Measurements from ENCODE around the gene ALAD.
"Not testable (repeated sequence)": the region's sequence is repeated elsewhere in the genome, so short reads cannot be mapped to it uniquely, and the experiment has no call there.

The ALAD gene

GRCh38 chr9:113401027-113401792, at the start of gene ALAD:
ALAD (minus strand) TSS chr9:113401284; CDS start chr9:113393559, 7,725 bp downstream.
- DNase-seq: peak; percentile 99

- DNase-seq: no peak
Observed at GRCh38 chr9:113449376-113449775, 48.3 kb upstream of the ALAD start.

DNA sequence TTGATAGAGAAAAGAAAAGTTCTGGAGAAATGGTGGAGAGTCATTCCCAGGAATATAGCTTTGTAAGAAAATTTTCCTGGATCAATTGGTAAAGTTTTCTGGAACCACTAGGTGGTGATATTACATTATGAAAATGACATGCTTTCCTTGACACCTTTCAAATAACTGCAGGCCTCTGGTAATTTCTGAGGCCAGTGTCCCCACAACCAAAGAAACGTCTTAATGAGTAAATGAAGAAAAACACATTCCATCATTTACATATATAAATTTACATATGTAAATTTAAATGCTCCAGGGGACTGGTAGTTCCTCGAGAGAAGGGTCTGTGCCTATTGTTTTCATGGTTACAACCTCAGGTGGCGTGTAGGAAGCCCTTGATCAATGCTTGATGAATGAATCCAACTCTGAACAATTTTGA, 45.2 kb upstream of the ALAD start:
- peak in 1 of 2 donors; percentile 56 for DNase-seq

DNA sequence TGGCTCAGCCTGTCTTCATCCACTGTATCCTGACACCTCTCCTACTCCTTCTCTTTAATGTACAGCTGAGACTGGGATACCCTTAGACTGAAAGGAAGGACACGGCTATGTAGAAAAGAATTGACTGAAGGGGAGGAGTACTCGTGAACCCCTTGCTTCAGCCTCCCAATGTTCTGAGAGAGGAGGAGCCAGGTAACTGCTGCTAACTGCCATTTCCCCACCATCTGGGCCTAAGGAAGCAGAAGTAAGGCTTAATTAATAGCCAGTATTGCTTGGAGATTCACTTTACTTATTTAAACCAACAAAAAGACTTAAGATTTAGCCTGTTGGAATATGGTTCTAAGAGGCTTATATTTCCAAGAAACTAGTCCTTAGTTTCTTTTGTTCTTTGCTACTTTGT, 43.7 kb upstream of the ALAD start:
- DNase-seq: no peak

DNA sequence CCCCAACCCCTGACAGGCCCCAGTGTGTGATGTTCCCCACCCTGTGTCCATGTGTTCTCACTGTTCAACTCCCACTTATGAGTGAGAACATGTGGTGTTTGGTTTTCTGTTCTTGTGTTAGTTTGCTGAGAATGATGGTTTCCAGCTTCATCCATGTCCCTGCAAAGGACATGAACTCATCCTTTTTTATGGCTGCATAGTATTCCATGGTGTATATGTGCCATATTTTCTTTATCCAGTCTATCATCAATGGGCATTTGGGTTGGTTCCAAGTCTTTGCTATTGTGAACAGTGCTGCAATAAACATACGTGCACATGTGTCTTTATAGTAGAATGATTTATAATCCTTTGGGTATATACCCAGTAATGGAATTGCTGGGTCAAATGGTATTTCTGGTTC, 36.6 kb upstream of the ALAD start:
- not testable (repeated sequence) for DNase-seq

- no peak for DNase-seq
Observed at GRCh38 chr9:113436728-113437515, 35.8 kb upstream of the ALAD start.

- no peak for DNase-seq
Observed at GRCh38 chr9:113431191-113431590, 30.1 kb upstream of the ALAD start.

DNA sequence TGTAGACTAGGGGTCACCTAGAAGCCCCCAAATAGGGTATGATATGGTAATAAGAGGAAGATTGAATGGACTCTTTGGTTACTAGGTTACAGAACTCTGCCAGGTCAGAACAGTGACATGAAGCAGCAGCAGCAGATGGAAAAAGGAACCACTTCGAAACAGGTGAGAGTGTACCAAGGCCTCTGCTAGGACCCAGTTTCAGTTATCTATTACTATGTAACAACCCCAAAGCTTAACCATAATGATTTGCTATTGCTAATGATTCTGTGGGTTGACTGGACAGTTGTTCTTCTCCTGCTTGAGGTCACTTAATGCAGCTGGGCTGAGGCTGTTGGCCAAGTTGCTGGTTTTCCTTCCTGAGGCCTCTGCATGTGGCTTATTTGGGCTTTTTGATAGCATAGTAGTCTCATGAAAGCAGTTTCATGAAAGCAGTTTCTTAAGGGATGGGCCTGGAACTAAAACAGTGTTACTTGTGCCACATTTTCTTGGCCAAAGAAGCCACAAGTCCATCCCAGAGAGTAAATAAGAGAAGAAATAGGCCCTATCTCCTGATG, 27.1 kb upstream of the ALAD start:
- DNase-seq: no peak

DNA sequence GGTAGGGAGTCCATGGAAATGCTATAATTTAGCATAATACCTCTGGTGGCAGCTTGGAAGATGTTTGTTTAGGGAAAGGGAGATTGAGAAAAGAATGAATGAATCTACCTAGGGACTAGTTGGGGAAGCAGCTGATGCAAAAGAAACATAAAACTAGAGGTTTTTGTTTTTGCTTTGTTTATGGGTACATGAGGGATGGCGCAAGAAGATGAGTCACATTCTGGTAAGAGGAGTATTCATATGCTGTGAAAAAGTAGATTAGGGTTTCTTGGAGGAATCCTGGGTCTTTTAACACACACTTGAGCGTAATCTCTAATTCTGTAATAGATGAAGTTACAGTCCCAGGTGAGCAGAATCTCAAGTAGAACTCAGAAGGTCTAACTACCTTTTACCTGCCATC, 26.5 kb upstream of the ALAD start:
- DNase-seq: no peak

DNA sequence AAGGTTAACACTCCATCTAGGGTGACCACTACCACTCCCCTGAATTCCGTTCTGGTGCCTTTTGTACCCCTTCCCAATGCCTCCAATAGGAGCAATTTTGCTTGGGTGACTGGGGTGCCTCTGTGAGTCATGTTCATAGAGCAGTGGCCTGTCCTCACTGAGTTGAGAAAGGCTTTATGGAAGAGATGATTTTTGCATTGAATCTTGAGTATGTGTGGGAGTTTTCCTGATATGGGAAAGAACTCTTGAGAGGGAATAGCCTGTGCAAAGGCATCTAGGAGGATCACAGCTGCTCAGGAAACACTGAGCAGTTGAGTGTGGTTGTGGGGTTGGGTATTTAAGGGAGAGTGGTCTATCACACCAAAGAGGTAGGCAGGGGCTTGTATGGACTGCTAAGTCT, 25.6 kb upstream of the ALAD start:
- no peak for DNase-seq

DNA sequence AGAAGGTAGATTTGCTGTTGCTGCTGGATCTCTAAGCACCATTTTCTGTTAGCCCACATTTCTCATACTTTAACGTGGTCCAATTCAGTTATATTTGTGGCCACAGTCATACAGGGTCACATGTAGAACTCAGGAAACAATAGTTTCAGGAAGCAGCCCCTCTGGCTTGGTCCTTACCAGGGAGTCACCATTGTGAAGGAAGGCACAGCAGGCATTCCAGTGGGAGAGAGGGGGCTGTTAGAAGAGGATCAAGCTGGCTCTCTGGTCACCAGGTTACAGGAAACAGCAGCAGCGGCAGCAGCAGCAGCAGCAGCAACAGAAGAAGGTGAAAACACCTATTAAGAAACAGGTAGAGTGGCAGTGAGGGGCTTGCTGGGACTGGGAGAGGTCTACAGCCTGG, 24.0 kb upstream of the ALAD start:
- DNase-seq: no peak

DNA sequence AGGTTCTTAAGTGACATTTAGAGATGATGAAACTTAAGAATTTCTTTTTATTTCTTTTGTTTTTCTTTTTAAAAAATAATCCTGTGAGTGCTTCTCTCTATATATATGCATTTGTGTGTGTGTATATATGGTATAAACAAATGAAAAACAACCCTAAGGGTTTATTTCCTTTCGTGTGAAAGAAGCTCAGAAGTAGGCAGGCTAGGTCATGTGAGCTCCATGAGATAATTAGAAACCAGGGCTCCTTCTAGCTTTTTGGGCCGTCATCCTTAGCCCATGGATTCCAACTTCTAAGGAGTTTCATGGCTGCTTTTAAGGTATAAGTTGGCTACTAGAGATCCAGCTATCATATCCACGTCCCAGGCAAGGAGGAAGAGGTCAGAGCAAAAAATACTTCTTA, 20.6 kb upstream of the ALAD start:
- DNase-seq: no peak

DNA sequence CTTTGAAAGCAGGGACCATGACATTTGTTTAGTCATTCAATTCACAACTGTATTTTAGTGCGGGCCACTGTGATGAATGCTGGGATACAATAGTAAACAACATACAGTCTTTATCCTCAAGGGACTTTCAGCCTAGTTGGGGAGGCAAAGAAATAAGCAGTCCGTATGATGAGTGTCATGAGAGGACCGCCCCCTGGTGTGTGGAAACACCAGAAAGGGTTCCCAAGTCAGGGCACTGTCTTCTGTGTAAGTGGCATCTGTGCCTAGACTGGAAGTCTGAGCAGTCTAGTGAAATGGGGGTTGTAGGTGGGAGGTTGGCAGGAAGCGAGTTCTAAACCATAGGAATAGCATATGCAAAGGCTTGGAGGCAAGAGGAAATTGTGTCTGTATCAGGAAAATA, 16.3 kb upstream of the ALAD start:
- peak in 1 of 2 donors; percentile 16 for DNase-seq

DNA sequence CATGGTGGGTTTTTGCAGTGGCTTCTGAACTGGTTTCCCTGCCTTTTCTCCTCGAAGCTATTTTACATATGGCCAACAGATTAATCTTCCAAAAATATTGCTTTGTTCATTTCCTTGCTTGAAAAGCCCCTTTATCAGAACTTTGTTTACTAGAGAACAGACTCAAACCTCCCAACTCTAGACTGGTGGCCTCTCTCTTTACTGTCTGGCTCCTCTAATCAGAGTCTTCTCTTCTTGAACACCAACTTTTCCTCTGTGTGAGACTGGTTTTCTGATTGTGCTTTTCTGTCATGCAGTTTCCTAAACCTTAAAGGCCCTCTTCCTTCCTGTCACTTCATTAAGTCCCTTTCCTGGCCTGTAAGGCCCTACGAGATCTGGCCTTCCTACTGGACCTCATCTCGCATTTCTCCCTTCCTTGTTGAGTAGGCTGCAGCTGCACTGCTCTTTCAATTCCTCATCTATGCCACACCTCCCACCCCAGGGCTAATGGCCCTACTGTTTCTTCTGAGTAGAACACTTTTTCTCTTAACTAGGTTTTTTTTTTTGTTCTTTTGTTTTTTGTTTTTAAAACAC, 15.2 kb upstream of the ALAD start:
- peak in 1 of 2 donors; percentile 12 for DNase-seq

- DNase-seq: peak; percentile 91 to 95
Observed at GRCh38 chr9:113410207-113410864, 9.3 kb upstream of the ALAD start, which contains the start of the genes C9orf43 and POLE3. C9orf43 (plus strand) TSS chr9:113410747; CDS start chr9:113413494, 2,747 bp downstream. POLE3 (minus strand) TSS chr9:113410675; CDS start chr9:113410293, 382 bp downstream.

DNA sequence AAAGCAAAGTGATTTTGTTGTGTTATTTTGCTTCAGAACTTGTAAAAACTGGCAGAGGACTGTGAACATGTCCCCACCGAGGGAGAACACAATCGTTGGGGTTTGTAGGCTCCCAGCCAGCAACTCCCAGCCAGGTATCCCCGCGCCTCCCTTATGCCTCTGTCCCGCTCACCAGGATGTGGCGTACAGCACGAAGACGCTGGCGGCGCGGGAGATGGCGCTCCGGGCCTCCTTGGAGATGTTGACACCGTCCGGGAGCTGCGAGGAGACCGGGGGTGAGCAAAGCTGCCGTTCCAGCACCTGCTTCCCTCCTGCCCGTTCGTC, 8.8 kb upstream of the ALAD start:
- no peak for DNase-seq

- DNase-seq: no peak
Observed at GRCh38 chr9:113409481-113409880, 8.4 kb upstream of the ALAD start.

- DNase-seq: peak; percentile 68 to 73
Observed at GRCh38 chr9:113406873-113407511, 5.9 kb upstream of the ALAD start.

DNA sequence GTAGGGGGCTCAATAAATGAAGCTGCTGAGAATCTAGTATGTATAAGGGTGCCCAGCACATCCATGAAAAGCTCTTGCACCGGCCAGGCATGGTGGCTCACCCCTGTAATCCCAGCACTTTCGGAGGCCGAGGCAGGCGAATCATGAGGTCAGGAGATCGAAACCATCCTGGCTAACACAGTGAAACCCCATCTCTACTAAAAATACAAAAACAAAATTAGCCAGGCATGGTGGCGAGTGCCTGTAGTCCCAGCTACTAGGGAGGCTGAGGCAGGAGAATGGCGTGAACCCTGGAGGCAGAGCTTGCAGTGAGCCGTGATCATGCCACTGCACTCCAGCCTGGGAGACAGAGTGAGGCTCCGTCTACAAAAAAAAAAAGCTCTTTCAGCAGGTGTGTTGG, 5.3 kb upstream of the ALAD start:
- DNase-seq: not testable (repeated sequence)

DNA sequence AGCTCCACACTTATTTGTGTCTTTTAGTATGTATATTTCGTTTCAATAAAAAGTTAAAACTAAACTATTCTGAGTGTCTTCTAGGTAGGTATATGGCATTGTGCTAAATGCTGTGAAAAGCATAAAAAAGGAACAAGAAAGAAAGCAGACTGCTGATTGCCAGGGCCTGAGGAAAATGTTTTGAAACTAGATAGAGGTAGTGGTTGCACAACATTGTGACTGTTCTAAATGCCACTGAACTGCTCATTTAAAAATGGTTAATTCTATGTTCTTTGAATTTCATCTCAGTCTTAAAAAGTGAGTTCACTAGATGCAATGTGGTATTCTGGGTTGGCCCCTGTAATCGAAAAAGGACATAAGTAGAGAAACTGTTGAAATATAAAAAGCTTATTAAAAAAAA, 2.6 kb upstream of the ALAD start:
- no peak for DNase-seq

DNA sequence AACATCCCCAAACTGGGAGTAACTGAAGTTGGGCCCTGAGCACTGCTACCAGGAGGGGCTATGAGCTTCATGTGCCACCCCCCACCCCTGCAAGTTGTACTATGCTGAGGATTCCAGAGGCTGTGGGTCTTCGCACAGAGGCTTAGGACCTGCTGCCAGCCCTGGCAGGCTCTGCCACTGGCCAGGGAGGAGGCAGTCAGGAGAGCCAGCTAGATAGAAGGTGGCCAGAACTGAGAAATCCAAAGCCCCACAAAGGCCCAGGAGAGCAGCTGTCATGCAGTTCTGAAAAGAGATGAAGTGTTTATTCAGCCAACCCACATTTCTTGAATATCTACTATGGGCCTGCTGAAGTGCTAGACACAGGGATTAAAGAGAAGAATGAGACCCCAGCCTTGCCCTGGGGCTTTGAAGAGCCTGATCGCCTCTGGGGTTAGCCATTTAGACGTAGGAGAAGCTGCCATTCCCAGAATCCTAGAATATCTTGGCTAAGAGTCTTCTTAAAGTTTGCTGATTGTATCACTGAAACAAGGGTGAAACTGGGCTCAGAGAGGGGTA, 1.4 kb downstream of the ALAD start:
- no peak for DNase-seq

DNA sequence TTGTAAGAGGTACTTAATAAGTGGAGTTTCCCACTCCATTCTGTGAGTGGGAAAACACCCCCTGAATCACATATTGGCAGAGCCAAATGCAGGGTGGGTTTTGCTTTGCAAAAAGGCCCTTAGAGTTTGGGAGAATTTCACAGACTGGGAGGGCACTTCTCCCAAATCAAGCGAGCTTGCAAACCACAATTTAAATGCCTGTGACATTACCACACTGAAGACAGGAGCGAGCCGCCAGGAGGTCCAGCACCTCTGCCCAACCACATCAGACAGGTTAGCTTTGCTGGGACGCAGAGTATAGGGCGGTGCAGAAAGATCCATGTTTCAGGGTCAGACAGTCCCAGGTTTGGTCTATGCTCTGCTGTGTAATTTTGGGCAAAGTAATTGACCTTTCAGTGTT, 2.3 kb downstream of the ALAD start:
- DNase-seq: no peak
